ENCODE results near the gene CELF4.

CELF4 gene

DNA sequence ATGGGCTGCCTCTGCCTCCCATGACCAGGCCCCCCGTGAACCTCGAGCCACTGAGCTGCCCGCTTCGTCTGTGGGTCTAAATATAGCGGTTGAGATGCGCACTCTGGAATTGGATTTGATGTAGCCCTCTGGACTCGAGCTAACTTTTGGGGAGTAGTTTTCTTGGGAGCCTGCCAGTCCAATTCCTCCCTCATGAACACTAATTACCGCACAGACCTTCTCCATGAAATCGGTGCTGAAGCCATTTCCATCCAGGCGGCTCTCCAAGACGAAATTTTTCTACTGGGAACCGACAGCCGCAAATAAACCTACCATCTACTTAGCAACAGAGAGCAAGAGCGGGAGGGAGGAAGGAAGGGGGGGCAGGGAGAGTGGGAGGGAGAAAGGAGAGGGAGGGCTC is 63.6 kb downstream of the CELF4 start:
- DNase-seq (ENCODE audit: low read depth) = no peak
- no peak overlapping the region for H3K4me3 ChIP-seq (ENCODE audit: low read depth, low read length)
- TF ChIP-seq, protein P1, sequence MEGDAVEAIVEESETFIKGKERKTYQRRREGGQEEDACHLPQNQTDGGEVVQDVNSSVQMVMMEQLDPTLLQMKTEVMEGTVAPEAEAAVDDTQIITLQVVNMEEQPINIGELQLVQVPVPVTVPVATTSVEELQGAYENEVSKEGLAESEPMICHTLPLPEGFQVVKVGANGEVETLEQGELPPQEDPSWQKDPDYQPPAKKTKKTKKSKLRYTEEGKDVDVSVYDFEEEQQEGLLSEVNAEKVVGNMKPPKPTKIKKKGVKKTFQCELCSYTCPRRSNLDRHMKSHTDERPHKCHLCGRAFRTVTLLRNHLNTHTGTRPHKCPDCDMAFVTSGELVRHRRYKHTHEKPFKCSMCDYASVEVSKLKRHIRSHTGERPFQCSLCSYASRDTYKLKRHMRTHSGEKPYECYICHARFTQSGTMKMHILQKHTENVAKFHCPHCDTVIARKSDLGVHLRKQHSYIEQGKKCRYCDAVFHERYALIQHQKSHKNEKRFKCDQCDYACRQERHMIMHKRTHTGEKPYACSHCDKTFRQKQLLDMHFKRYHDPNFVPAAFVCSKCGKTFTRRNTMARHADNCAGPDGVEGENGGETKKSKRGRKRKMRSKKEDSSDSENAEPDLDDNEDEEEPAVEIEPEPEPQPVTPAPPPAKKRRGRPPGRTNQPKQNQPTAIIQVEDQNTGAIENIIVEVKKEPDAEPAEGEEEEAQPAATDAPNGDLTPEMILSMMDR (IDR thresholded peaks at IDR 0.05; ENCODE audit: low read depth, low read length, missing control alignments) = no peak

GRCh38 chr18:37501136-37501535 is 64.5 kb downstream of the CELF4 start:
- no peak overlapping the region for H3K4me3 ChIP-seq (ENCODE audit: low read depth, low read length)
- TF ChIP-seq, protein P1 (IDR thresholded peaks at IDR 0.05; ENCODE audit: low read depth, low read length, missing control alignments) = no peak

DNA sequence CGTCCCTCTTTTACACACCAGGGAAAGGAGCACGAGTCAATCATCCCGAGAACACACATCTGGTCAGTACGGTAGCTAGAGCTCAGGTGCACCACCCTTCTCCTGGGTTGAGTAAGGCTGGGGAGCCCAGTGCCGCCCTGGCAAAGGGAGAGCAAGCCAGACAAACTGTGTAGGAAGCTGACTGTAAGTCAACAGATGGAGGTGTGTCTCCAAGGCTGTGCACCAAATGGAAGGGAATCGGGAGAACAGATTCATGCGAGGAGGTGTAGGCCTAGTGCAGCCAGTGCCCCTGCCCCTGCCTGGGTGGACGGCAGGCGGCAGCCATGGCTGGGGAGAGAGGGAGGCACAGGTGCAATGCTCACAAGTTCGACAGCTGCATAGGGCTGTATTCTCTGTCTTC is 65.7 kb downstream of the CELF4 start:
- H3K4me3 ChIP-seq (ENCODE audit: low read depth, low read length) = no peak overlapping the region
- TF ChIP-seq, protein P1 (IDR thresholded peaks at IDR 0.05; ENCODE audit: low read depth, low read length, missing control alignments) = no peak
- no peak for DNase-seq (ENCODE audit: low read depth)

More at GRCh38 chr18:37501136-37501535, 64.5 kb downstream of the CELF4 start:
- no peak for DNase-seq (ENCODE audit: low read depth)

GRCh38 chr18:37499044-37499443 is 66.6 kb downstream of the CELF4 start:
- TF ChIP-seq, protein P1 (IDR thresholded peaks at IDR 0.05; ENCODE audit: low read depth, low read length, missing control alignments) = no peak
- H3K4me3 ChIP-seq (ENCODE audit: low read depth, low read length) = no peak overlapping the region
- no peak for DNase-seq (ENCODE audit: low read depth)

- no peak overlapping the region for H3K4me3 ChIP-seq (ENCODE audit: low read depth, low read length)
- TF ChIP-seq, protein P1 (IDR thresholded peaks at IDR 0.05; ENCODE audit: low read depth, low read length, missing control alignments) = no peak
- DNase-seq (ENCODE audit: low read depth) = no peak
These were observed 67.6 kb downstream of the CELF4 start for GRCh38 chr18:37497853-37498518.

DNA sequence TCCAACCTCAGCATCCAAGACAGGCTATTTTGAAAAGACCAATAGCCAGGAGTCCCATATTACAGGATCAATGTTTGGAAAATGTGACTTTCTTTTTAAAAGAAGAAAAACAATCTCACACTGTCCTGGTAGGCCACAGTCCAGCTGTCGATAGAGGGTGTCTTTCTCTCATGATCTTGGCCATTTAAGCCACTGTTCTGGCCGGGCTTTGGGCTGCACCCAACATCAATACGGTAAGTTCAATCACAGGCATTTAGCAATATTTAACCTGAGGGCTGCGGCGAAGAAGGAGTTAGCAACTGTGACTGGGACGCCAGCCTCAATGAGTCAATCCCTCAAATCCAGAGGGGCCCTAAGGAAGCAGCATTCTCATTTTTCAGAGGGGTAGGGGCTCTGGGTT is 69.0 kb downstream of the CELF4 start:
- DNase-seq (ENCODE audit: low read depth) = no peak
- TF ChIP-seq, protein P1 (IDR thresholded peaks at IDR 0.05; ENCODE audit: low read depth, low read length, missing control alignments) = no peak
- H3K4me3 ChIP-seq (ENCODE audit: low read depth, low read length) = no peak overlapping the region

DNA sequence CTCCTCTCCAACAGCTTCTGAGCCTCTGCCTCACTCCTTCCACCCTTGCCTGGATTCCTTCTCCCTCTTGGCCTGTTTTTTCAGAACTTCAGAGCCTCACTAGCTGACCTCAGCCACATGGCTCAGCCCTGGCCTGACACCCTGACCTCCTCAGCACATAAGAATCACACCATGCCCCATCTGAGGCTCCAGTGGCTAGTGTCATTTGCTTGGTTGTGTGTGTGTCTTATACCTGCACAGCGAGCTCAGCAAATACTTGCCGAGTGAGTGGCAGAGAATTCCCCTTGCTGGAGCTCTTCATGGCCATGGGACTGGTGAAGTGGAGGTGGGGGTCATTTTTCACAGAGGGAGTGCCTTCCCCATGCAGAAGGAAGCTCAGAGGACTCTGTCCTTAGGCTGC is 70.2 kb downstream of the CELF4 start:
- TF ChIP-seq, protein P1 (IDR thresholded peaks at IDR 0.05; ENCODE audit: low read depth, low read length, missing control alignments) = no peak
- no peak overlapping the region for H3K4me3 ChIP-seq (ENCODE audit: low read depth, low read length)
- no peak for DNase-seq (ENCODE audit: low read depth)

Data from GM12864 (cell line).